SK-N-SH (cell line): Measurements from ENCODE around the gene ATP6V1B1.

Source experiments
- EP300 ChIP-seq, 2 experiments: IDR thresholded peaks; 2 replicates each; pipeline versions ENCODE4 v1.4.0 to v1.6.1; 2012; ENCODE audit warnings: borderline replicate concordance in 1 of 2, low read depth in 1 of 2, low read length in 1 of 2
- GATA2 ChIP-seq: sonication (generic); formaldehyde crosslinking; IDR thresholded peaks from 2 replicates; pipeline ENCODE4 v1.5.0; 2020; ENCODE audit warnings: mild to moderate bottlenecking, missing genetic modification reagents
- MAX ChIP-seq: IDR thresholded peaks from 2 replicates; pipeline ENCODE4 v1.4.0; 2012; ENCODE audit warnings: low read depth
- MEF2A ChIP-seq: IDR thresholded peaks from 2 replicates; pipeline ENCODE4 v1.4.0; 2012; ENCODE audit warnings: low read depth, borderline replicate concordance
- TAF1 ChIP-seq: IDR thresholded peaks from 2 replicates; pipeline ENCODE4 v1.6.1; 2012; ENCODE audit warnings: low read depth, mild to moderate bottlenecking, low read length, moderate library complexity, borderline replicate concordance
- TCF12 ChIP-seq: IDR thresholded peaks from 2 replicates; pipeline ENCODE4 v1.4.0; 2012
- TF ChIP-seq, protein P1 (sequence below): fragments of 200-600 bp; sonication (generic); IDR thresholded peaks from 2 replicates; pipeline ENCODE4 v1.6.1; 2017; ENCODE audit warnings: antibody characterized with exemption, mild to moderate bottlenecking, moderate library complexity

DNA sequence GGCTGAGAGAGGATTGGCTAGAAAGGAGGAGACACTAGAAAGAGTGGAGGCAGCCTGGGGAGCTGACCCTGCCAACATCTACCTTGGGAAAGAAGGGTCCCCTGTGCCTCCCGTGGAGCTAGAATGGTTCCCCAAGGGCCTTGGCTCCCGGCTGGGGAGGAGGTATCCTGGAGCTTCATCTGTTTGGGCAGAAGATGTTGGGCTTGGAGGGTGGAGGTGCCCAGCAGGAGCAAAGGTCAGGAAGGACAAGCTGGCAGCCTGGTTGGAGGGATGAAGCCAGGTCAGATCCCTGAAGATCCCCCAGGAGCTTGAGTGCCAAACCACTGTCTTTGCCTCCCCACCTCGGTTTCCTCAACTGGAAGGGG lies 2.9 kb downstream of the ATP6V1B1 start:
- TF ChIP-seq MAX (no peak), TCF12 (no peak), EP300 (IDR thresholded peaks at IDR 0.05; ENCODE audit: borderline replicate concordance in 1 of 2, low read depth in 1 of 2, low read length in 1 of 2) (no peak), MEF2A (no peak), GATA2 (CRISPR knock-in tag) (no peak), TAF1 (no peak)
- TF ChIP-seq, protein P1, sequence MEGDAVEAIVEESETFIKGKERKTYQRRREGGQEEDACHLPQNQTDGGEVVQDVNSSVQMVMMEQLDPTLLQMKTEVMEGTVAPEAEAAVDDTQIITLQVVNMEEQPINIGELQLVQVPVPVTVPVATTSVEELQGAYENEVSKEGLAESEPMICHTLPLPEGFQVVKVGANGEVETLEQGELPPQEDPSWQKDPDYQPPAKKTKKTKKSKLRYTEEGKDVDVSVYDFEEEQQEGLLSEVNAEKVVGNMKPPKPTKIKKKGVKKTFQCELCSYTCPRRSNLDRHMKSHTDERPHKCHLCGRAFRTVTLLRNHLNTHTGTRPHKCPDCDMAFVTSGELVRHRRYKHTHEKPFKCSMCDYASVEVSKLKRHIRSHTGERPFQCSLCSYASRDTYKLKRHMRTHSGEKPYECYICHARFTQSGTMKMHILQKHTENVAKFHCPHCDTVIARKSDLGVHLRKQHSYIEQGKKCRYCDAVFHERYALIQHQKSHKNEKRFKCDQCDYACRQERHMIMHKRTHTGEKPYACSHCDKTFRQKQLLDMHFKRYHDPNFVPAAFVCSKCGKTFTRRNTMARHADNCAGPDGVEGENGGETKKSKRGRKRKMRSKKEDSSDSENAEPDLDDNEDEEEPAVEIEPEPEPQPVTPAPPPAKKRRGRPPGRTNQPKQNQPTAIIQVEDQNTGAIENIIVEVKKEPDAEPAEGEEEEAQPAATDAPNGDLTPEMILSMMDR = no peak
